GM12873 (cell line): Measurements from ENCODE around the gene SLX9.

Experiments
- CTCF ChIP-seq: IDR thresholded peaks from 2 replicates; pipeline ENCODE4 v1.5.1; 2012; ENCODE audit warnings: low read depth, mild to moderate bottlenecking, moderate library complexity, low read length, control low read depth; ENCODE audit not compliant: insufficient read depth; ENCODE audit errors: missing control alignments

SLX9 gene

GRCh38 chr21:44974676-44975075 is 34.8 kb downstream of the SLX9 start:
- TF ChIP-seq CTCF: no peak

- TF ChIP-seq CTCF: no peak
These were observed 36.1 kb downstream of the SLX9 start for GRCh38 chr21:44975720-44976555.

- TF ChIP-seq CTCF: no peak
These were observed 37.9 kb downstream of the SLX9 start for GRCh38 chr21:44977616-44978340.

GRCh38 chr21:44979687-44980561 is 40.1 kb downstream of the SLX9 start:
- TF ChIP-seq CTCF: no peak

GRCh38 chr21:44980562-44981489 is 41.0 kb downstream of the SLX9 start:
- no peak for TF ChIP-seq CTCF

- no peak for TF ChIP-seq CTCF
These were observed 42.9 kb downstream of the SLX9 start for GRCh38 chr21:44982558-44983250.
